Renal pelvis (tissue), 4 donors: ENCODE results near the gene FCGR3B. TPM values are rescaled to one million over a fixed set of nuclear protein-coding genes. Genes with fewer than 3 reads are reported as not detected.
"Not testable (repeated sequence)": the region's sequence is repeated elsewhere in the genome, so short reads cannot be mapped to it uniquely, and the experiment has no call there.

ENCODE experiments used
- DNase-seq: peaks from one replicate; pipeline ENCODE4 v3.0.0-alpha.2; 2013
- polyA plus RNA-seq, 3 donors: library from polyadenylated mRNA; unstranded; fragments of 120-200 nt; gene quantifications; one replicate each; pipeline ENCODE4 v1.2.1, GENCODE V29; 2013; ENCODE audit not compliant: insufficient read length in 3 of 3

FCGR3B gene
- polyA plus RNA-seq, 3 donors = 0.25 to 0.38 TPM; not detected in 1

- not testable (repeated sequence) for DNase-seq
These were observed 25.0 kb downstream of the FCGR3B start for GRCh38 chr1:161605762-161606540.

- DNase-seq = not testable (repeated sequence)
These were observed 26.0 kb downstream of the FCGR3B start for GRCh38 chr1:161605024-161605423.

GRCh38 chr1:161597077-161597476, 33.9 kb downstream of the FCGR3B start:
- DNase-seq = not testable (repeated sequence)

GRCh38 chr1:161595583-161595982, 35.4 kb downstream of the FCGR3B start:
- not testable (repeated sequence) for DNase-seq

- DNase-seq = not testable (repeated sequence)
These were observed 35.8 kb downstream of the FCGR3B start for GRCh38 chr1:161595173-161595572.

GRCh38 chr1:161594269-161594984, 36.5 kb downstream of the FCGR3B start:
- not testable (repeated sequence) for DNase-seq

GRCh38 chr1:161593092-161593755, 37.8 kb downstream of the FCGR3B start:
- DNase-seq = not testable (repeated sequence)

- DNase-seq = not testable (repeated sequence)
These were observed 38.4 kb downstream of the FCGR3B start for GRCh38 chr1:161592586-161592985.

- not testable (repeated sequence) for DNase-seq
These were observed 41.1 kb downstream of the FCGR3B start for GRCh38 chr1:161589920-161590319.

GRCh38 chr1:161589365-161589764, 41.6 kb downstream of the FCGR3B start:
- DNase-seq = not testable (repeated sequence)

- DNase-seq = not testable (repeated sequence)
These were observed 42.4 kb downstream of the FCGR3B start for GRCh38 chr1:161588596-161588995.

GRCh38 chr1:161582882-161583281, 48.1 kb downstream of the FCGR3B start:
- DNase-seq = not testable (repeated sequence)

- not testable (repeated sequence) for DNase-seq
These were observed 50.0 kb downstream of the FCGR3B start for GRCh38 chr1:161580879-161581537.

- DNase-seq = not testable (repeated sequence)
These were observed 51.0 kb downstream of the FCGR3B start for GRCh38 chr1:161579856-161580507.

GRCh38 chr1:161576676-161577075, 54.3 kb downstream of the FCGR3B start:
- DNase-seq = not testable (repeated sequence)

Other genes with a start within 250 kb of the FCGR3B start
- 1 to 10 TPM; 4.3 to 4.9 (median 4.7) TPM for gene FCGR2A, start 125.7 kb downstream of the FCGR3B start, polyA plus RNA-seq
- under 1 TPM; 0.27 to 0.70 (median 0.57) TPM for gene HSPA6, start 106.6 kb downstream of the FCGR3B start, polyA plus RNA-seq
- 1 to 10 TPM; 1.7 to 1.8 (median 1.8) TPM for gene FCGR3A, start 81.4 kb downstream of the FCGR3B start, polyA plus RNA-seq
- gene FCGR2B, start 32.0 kb upstream of the FCGR3B start, polyA plus RNA-seq = under 1 TPM; 0.47 to 0.84 (median 0.47) TPM
- gene FCRLA, start 76.1 kb upstream of the FCGR3B start, polyA plus RNA-seq = under 1 TPM in 1 of 3 donors, not detected in 2; 0.24 TPM
- gene FCRLB, start 90.4 kb upstream of the FCGR3B start, polyA plus RNA-seq = 1 to 10 TPM; 5.4 to 6.1 (median 5.9) TPM
- 10 to 100 TPM; 36.6 to 52.7 (median 46.2) TPM for gene DUSP12, start 118.6 kb upstream of the FCGR3B start, polyA plus RNA-seq
- gene ATF6, start 135.1 kb upstream of the FCGR3B start, polyA plus RNA-seq = 10 to 100 TPM; 26.6 to 32.6 (median 27.5) TPM